Chondrocyte (in vitro differentiated cells): ENCODE measurements around the gene SLC8B1. TPM values are rescaled to one million over a fixed set of nuclear protein-coding genes. Genes with fewer than 3 reads are reported as not detected.

ENCODE experiments used
- DNase-seq: peaks from one replicate; pipeline ENCODE4 v3.0.0; 2021; ENCODE audit warnings: mixed read lengths, low spot score
- H3K27ac Mint-ChIP-seq: one replicate; pipeline ENCODE4 v1.8.0; 2021; ENCODE audit warnings: mild to moderate bottlenecking, moderate library complexity, mixed read lengths; ENCODE audit not compliant: unreplicated experiment
- H3K27me3 Mint-ChIP-seq: 2 replicates; pipeline ENCODE4 v1.8.0; 2021; ENCODE audit warnings: low read depth, mixed read lengths
- H3K36me3 Mint-ChIP-seq: 2 replicates; pipeline ENCODE4 v1.8.0; 2021; ENCODE audit warnings: low read depth, mixed read lengths
- H3K4me1 Mint-ChIP-seq: 2 replicates; pipeline ENCODE4 v1.8.0; 2021; ENCODE audit warnings: low read depth, mild to moderate bottlenecking, mixed read lengths
- H3K4me3 Mint-ChIP-seq: one replicate; pipeline ENCODE4 v1.8.0; 2021; ENCODE audit warnings: mild to moderate bottlenecking, moderate library complexity, mixed read lengths; ENCODE audit not compliant: unreplicated experiment
- H3K9me3 Mint-ChIP-seq: 2 replicates; pipeline ENCODE4 v1.8.0; 2021; ENCODE audit warnings: low read depth, mixed read lengths
- CTCF ChIP-seq: fragments of 200-600 bp; sonication (generic); IDR thresholded peaks from 2 replicates; pipeline ENCODE4 v1.5.0; 2021; ENCODE audit warnings: antibody characterized with exemption, mild to moderate bottlenecking, moderate library complexity
- microRNA-seq: library from miRNA; unstranded; fragments of <30 nt; microRNA quantifications from one replicate; pipeline ENCODE4 v1.2.0, GENCODE V29; 2020; ENCODE audit warnings: borderline number of aligned reads
- total RNA-seq: library from RNA; stranded (reverse); gene quantifications from 3 replicates; pipeline ENCODE4 v1.2.1, GENCODE V29; 2021

The SLC8B1 gene
- total RNA-seq, 1 donor from 2014 or later, result 20.9 TPM

DNA sequence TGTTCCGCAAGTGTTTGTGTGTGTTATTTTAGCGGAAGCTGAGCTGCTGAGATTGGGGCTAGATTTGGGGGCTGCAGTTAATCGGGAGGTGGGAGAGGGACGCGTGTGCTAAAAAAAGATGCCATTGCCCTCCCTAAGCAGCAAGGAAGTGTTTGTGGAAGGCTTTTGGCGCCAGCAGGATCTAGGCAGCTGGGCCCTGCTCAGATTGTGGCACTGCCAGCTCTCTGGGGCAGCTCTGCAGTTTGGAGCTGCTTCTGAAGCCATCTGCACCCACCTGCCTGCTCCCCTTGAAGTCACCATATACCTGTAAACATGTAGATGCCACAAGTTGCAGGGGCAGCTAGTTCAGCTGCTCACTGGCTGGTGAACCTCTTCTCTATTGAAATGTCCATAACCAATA is 84.9 kb downstream of the SLC8B1 start:
- H3K4me3 Mint-ChIP-seq, result no peak overlapping the region
- H3K27me3 Mint-ChIP-seq, result no peaks in the 10 kb centered on the region
- H3K27ac Mint-ChIP-seq, result no peak overlapping the region
- H3K4me1 Mint-ChIP-seq, result peaks cover 20% of the 10 kb centered on the region
- TF ChIP-seq CTCF, result no peak
- DNase-seq, result peak; percentile 29
- peaks cover 5% of the 10 kb centered on the region for H3K36me3 Mint-ChIP-seq
- H3K9me3 Mint-ChIP-seq, result peaks cover 10% of the 10 kb centered on the region

- no peaks in the 10 kb centered on the region for H3K27me3 Mint-ChIP-seq
- H3K27ac Mint-ChIP-seq, result no peak overlapping the region
- peaks cover 10% of the 10 kb centered on the region for H3K9me3 Mint-ChIP-seq
- TF ChIP-seq CTCF, result no peak
- peaks cover 5% of the 10 kb centered on the region for H3K36me3 Mint-ChIP-seq
- no peak overlapping the region for H3K4me3 Mint-ChIP-seq
- H3K4me1 Mint-ChIP-seq, result peaks cover 25% of the 10 kb centered on the region
- peak; percentile 35 for DNase-seq
These were observed 85.4 kb downstream of the SLC8B1 start for GRCh38 chr12:113249546-113249945.

DNA sequence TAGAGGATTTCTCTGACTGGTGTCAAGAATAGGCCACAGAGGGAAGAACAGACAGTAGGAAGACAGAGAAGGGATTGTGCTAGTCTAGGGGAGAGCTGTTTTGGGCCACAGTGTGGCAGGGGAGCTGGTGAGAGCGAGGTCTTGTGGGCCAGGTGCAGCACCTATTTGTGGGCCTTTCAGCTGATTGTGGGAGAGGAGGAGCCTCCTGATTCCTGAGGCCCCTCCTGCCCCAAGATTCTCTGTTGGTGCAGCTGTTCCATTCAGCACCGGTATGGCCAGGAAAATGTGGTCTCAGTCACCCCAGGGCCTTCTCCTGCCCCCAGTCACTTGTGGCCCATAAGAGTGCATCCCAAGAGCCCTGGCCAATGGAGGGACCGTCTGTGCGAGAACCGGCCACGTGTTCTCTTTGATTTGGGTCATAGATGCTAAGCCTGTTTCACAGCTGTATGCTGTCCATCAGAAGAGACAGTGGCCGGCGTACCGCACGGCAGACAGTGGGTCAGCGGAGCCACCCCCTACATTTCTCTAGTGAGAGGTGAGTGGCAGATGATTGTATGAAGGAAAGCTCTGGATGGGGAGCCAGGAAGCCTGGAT is 86.0 kb downstream of the SLC8B1 start:
- Mint-ChIP-seq H3K9me3 (peaks cover 6% of the 10 kb centered on the region), H3K27me3 (no peaks in the 10 kb centered on the region), H3K4me1 (peaks cover 31% of the 10 kb centered on the region), H3K4me3 (no peak overlapping the region), H3K36me3 (peaks cover 5% of the 10 kb centered on the region), H3K27ac (no peak overlapping the region)
- peak; percentile 61 for DNase-seq
- TF ChIP-seq CTCF, result no peak

Small RNA genes within 50 kb of the gene (microRNA-seq; reads per million reads assigned to microRNA genes)
- not detected for gene MIR6762

Other genes starting within 250 kb of the SLC8B1 start
- gene RASAL1, start 199.3 kb downstream of the SLC8B1 start, total RNA-seq, result not detected in 3 replicates
- gene CFAP73, start 185.4 kb downstream of the SLC8B1 start, total RNA-seq, result not detected in 3 replicates
- gene DDX54, start 149.6 kb downstream of the SLC8B1 start, total RNA-seq, result 44.2 to 52.7 TPM (median 44.6 TPM) in 3 replicates
- gene RITA1, start 149.4 kb downstream of the SLC8B1 start, total RNA-seq, result 15.5 to 20.2 TPM (median 16.7 TPM) in 3 replicates
- 35.9 to 40.0 TPM (median 37.7 TPM) in 3 replicates for gene TPCN1, start 113.6 kb downstream of the SLC8B1 start, total RNA-seq
- 91.4 to 102 TPM (median 102 TPM) in 3 replicates for gene PLBD2, start 23.5 kb upstream of the SLC8B1 start, total RNA-seq
- not detected in 3 replicates for gene SDS, start 68.8 kb upstream of the SLC8B1 start, total RNA-seq
- gene SDSL, start 87.3 kb upstream of the SLC8B1 start, total RNA-seq, result 8.4 to 9.4 TPM (median 8.7 TPM) in 3 replicates
- gene LHX5, start 136.8 kb upstream of the SLC8B1 start, total RNA-seq, result not detected in 3 replicates